NCI-H1436 treated with DMSO at 0.1 percent for 48 hours (cell line): ENCODE results near the gene HK1.
"Not testable (repeated sequence)": the region's sequence is repeated elsewhere in the genome, so short reads cannot be mapped to it uniquely, and the experiment has no call there.

Experiments
- DNase-seq: peaks from one replicate; lab custom pipeline; 2025; lab: John Stamatoyannopoulos, UW

Gene HK1

GRCh38 chr10:69278446-69278963, at the start of gene HK1:
Gene HK1 (plus strand): TSS chr10:69278496.
- no peak for DNase-seq

GRCh38 chr10:69229616-69229916, 48.7 kb upstream of the HK1 start:
- no peak for DNase-seq

DNA sequence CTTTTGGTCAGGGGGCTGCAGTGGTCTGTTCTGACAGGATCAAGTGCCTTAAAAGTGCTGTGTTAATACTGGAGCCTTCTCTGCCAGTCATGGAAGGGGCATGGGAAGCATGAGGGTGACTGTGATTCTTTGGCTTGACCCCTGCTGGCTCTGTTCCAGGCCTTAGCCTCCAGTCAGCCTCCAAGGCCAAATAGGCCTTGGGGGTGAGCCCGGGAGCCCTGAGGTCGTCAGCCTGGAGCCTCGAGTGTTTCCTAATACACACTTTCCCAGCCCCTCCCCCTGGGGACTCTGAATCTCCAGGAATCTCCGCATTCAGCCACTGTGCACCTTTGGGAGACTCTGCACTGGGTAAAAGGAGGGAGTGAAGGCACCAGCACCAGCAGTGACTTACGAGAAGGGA, 48.2 kb upstream of the HK1 start:
- DNase-seq, result no peak

- no peak for DNase-seq
Measured at GRCh38 chr10:69232252-69232651, 46.0 kb upstream of the HK1 start.

- DNase-seq, result no peak
Measured at GRCh38 chr10:69232736-69233480, 45.4 kb upstream of the HK1 start.

- no peak for DNase-seq
Measured at GRCh38 chr10:69234447-69234846, 43.8 kb upstream of the HK1 start.

DNA sequence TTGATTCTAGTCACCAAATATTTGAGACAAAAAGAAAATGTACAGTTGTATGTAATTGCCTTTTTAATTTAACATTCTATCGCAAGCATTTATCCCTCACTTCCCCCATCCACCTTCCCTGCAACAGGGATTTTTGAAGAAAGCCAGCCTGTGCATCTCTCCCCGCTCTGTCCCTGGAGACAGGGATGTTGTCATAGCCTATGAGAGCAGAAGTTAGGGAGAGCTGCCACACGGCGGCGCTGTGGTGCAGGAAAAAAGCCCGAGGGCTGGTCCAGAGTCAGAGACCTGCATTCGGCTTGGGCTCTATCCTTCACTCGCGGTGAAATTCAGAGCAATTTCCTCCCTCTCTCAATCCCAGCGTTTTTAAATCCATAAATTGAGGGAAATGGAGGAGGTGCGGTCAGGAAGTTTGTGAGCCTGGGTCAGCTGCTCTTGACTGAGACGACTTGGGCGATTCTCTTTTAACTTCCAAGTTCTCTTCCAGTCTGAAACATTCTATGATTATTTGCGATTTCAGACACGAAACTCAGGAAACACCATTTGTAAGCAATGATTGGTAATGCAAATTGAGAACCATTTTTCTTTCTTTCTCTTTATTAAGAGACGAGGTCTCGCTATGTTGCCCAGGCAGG, 40.7 kb upstream of the HK1 start:
- DNase-seq, result peak; percentile 43

DNA sequence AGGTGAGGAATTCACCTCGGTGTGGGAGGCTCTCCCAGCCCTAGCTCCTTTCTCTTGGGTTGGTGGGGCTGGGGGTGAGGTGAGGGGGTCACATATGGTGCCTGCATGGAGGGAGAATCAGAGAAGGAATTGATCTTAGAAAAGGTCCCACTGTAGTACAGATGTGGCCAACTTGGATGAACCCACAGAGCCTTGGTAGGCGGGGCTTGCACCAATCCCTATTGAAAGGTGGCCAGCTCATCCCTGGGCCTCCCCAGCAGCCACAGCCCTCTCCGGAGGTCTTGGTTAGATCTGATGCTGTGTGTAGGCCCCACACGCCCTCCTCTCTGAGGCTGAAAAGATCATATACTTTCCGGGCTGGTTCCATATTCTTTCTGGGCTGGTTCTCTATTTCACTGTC, 39.2 kb upstream of the HK1 start:
- no peak for DNase-seq

DNA sequence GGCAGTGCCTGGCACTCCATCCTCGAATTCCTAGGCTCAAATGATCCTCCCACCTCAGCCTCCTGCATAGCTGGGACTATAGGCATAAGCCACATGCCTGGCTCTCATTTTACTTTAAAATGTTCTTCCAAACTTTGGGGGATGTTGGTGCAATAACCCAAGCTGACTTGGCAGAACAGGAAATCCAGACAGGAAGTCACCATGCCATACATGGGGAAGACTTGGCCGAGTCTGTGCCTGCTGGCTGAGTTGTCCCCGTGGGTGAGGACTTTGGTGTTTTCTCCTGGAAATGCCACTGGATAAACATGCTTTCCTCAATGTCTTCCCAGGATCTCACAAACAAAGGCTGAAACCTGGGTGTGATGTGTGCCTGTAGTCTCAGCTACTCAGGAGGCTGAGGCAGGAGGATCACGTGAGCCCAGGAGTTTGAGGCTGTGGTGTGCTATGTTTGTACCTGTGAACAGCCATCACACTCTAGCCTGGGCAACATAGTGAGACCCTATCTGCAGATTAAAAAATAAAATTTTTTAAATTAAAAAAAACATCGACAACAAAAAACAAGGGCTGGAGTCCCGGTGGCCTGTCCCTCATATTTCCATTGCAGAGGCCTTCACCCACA, 38.4 kb upstream of the HK1 start:
- no peak for DNase-seq

DNA sequence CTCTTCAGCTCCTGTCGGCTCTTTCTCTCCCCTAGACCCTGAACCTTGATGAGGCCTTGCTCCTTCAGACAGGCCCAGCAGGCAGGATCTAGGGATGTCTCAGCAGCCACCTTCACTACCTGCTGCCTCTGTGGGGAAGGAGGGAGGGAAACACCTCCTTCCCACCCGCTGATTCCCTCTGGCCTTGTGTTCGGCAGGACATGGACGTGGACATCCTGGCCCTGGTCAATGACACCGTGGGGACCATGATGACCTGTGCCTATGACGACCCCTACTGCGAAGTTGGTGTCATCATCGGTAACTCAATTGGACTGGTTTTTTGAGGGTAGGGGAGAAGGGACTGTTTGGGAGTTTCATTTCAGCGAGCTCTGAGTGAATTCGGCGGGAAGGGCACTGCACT, 37.8 kb upstream of the HK1 start:
- no peak for DNase-seq

- DNase-seq, result no peak
Measured at GRCh38 chr10:69241575-69241974, 36.7 kb upstream of the HK1 start.

GRCh38 chr10:69242040-69242851, 36.0 kb upstream of the HK1 start:
- no peak for DNase-seq

- no peak for DNase-seq
Measured at GRCh38 chr10:69242852-69243212, 35.5 kb upstream of the HK1 start.

DNA sequence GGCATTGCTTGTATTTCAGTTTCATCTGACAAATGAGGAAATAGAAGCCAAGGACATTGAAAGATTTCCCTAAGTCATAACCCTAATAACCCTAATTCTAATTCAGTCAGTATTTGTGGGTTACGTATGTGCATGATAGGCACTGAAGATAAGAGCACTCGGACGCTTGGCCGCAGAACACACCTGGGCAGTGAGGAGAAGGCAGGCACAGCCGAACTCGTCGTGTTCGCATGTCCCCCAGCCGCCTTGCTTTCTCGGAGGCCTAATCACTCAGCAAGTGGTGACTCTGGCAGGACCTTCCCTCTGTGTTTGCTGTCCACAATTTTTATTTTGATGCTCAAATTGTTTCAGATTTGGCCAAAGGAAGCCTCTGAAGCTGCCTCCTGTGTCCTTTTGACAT, 34.5 kb upstream of the HK1 start:
- no peak for DNase-seq

DNA sequence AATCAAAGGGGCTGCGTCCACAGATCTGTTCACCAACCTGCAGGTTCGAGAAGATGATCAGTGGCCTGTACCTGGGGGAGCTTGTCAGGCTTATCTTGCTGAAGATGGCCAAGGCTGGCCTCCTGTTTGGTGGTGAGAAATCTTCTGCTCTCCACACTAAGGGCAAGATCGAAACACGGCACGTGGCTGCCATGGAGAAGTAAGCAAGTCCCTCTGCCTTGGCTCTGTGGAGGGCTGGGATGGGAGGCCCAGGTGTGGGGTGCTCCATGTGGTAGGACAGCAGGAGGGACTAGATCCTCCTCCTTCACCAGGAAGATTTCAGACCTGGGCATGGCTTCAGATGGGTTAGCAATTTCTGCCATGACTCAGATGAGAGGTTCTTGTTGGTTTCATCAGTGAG, 32.3 kb upstream of the HK1 start:
- no peak for DNase-seq

DNA sequence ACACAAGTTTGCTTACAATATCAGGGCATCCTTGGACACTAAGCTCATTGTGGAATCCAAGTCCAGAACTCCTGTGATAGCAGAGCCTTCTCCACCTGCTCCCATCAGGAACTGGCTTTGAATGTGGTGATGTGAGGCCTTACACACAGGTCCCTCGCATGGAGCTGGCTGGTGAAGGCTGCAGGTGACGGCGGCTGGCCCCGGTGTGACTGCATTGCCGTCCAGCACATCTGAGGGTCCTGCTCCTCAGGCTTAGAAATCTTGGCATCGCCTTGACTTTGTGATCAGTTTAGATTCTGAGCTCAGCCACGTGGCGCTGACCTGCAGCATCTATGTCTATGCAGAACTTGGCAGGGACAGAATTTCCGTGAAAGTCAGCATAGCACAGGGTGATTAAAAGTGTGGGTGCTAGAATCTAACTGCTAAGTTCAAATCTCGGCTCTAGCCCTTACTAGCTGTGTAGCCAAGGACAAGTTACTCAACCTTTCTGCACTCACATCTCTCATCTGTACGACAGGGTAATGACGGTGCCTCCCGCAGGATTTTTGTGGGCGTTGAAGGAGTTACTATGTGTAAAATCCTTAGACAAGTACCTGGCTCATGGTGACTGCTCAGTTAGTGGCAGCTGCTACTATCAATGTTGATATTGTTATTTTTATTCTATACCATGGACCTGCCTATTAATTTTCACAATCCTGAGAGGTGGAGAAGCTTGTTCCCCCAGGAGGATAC, 31.5 kb upstream of the HK1 start:
- DNase-seq, result no peak

DNA sequence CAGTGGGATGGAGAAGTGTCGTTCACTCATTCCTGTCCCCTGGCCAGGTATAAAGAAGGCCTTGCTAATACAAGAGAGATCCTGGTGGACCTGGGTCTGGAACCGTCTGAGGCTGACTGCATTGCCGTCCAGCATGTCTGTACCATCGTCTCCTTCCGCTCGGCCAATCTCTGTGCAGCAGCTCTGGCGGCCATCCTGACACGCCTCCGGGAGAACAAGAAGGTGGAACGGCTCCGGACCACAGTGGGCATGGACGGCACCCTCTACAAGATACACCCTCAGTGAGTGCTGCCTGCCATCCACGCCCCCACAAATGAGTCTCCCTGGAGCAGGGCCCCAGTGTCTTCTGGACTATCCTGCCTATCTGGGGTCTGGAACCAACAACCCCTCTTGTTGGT, 31.0 kb upstream of the HK1 start:
- no peak for DNase-seq

DNA sequence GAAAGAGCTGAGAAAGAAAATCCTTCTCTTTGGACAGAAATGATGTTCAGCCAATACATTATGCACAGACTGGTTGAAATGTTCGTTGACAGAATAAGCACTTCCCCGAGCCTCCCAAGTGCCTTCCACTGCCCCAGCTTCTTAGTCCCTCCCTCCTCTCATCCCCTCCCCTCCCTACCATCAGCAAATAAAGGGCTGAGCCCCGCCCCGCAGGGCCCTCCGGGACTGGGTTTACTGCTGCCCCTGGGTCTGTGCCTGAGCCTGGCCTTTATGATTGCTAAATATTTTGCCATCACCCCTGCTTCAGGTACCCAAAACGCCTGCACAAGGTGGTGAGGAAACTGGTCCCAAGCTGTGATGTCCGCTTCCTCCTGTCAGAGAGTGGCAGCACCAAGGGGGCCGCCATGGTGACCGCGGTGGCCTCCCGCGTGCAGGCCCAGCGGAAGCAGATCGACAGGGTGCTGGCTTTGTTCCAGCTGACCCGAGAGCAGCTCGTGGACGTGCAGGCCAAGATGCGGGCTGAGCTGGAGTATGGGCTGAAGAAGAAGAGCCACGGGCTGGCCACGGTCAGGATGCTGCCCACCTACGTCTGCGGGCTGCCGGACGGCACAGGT, 30.1 kb upstream of the HK1 start:
- DNase-seq, result no peak

DNA sequence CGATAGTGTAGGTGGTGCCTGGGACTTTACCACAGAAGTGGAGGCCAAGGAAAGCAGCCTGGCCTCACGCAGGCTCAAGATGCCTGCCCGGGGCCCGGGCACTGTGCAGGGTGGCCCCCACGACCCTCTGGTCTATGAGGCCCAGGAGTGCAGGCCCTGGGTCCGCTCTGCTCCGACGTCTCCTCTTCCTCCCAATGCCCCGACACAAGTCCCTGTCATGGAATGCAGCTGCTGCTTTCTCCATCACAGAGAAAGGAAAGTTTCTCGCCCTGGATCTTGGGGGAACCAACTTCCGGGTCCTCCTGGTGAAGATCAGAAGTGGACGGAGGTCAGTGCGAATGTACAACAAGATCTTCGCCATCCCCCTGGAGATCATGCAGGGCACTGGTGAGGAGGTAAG, 28.3 kb upstream of the HK1 start:
- no peak for DNase-seq

GRCh38 chr10:69251417-69251816, 26.9 kb upstream of the HK1 start:
- DNase-seq, result not testable (repeated sequence)

- no peak for DNase-seq
Measured at GRCh38 chr10:69253171-69253570, 25.1 kb upstream of the HK1 start.

DNA sequence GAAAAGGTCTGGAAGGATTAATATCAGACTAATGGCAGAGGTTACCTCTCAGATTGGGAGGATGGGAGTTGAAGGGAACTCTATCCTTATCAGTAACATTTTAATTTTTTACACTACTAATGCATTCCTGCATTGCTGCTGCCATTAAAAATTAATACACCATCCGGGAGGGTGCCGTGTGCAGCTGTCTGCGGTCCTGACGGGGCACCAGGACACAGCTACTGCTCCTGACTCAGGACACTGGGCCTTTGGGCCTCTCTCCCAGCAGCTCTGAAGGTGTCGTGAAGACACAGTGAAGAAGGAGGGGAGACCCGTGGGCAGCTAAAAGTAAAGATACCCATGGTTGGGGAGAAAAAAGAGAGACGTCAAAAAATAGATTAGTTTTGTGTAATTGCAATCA, 23.4 kb upstream of the HK1 start:
- DNase-seq, result no peak
